Measurements from ENCODE around the gene PDE4B.

DNA sequence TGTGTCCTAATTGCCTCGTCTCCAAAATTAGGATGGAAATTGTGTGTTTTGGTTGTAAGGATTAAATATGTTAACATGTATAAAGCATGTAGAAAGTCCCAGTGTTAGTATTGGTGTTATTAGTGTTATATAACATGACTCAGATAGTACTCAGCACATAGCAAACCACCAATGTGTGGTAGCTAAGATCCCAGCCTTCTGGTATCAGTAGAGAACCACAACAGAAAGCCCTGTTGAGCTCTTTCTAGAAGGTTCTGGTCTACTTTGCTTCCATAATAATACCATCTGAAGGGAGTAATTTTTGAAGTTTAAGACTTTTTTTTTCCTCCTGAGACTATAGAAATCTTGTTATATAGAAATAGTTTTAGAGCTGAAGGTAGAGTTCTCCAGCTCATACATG lies 481.9 kb downstream of the PDE4B start:
- TF ChIP-seq, protein P1, sequence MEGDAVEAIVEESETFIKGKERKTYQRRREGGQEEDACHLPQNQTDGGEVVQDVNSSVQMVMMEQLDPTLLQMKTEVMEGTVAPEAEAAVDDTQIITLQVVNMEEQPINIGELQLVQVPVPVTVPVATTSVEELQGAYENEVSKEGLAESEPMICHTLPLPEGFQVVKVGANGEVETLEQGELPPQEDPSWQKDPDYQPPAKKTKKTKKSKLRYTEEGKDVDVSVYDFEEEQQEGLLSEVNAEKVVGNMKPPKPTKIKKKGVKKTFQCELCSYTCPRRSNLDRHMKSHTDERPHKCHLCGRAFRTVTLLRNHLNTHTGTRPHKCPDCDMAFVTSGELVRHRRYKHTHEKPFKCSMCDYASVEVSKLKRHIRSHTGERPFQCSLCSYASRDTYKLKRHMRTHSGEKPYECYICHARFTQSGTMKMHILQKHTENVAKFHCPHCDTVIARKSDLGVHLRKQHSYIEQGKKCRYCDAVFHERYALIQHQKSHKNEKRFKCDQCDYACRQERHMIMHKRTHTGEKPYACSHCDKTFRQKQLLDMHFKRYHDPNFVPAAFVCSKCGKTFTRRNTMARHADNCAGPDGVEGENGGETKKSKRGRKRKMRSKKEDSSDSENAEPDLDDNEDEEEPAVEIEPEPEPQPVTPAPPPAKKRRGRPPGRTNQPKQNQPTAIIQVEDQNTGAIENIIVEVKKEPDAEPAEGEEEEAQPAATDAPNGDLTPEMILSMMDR (conservative IDR thresholded peaks at IDR 0.05; ENCODE audit: low read depth, low read length) = no peak
- TF ChIP-seq EZH2phosphoT487 (IDR thresholded peaks at IDR 0.05; ENCODE audit: borderline replicate concordance, low read length) = no peak
- TF ChIP-seq EZH2 (IDR thresholded peaks at IDR 0.05; ENCODE audit: low read length, unreplicated experiment) = no peak

All from PC-3 (cell line).